ENCODE data around the gene ARL6IP4.

- TF ChIP-seq, protein P1, sequence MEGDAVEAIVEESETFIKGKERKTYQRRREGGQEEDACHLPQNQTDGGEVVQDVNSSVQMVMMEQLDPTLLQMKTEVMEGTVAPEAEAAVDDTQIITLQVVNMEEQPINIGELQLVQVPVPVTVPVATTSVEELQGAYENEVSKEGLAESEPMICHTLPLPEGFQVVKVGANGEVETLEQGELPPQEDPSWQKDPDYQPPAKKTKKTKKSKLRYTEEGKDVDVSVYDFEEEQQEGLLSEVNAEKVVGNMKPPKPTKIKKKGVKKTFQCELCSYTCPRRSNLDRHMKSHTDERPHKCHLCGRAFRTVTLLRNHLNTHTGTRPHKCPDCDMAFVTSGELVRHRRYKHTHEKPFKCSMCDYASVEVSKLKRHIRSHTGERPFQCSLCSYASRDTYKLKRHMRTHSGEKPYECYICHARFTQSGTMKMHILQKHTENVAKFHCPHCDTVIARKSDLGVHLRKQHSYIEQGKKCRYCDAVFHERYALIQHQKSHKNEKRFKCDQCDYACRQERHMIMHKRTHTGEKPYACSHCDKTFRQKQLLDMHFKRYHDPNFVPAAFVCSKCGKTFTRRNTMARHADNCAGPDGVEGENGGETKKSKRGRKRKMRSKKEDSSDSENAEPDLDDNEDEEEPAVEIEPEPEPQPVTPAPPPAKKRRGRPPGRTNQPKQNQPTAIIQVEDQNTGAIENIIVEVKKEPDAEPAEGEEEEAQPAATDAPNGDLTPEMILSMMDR (conservative IDR thresholded peaks at IDR 0.05; ENCODE audit: low read depth, low read length): no peak
- TF ChIP-seq EZH2 (IDR thresholded peaks at IDR 0.05; ENCODE audit: borderline replicate concordance, low read depth, low read length, poor library complexity, severe bottlenecking): no peak
Measured at GRCh38 chr12:122932207-122932606, 48.3 kb upstream of the ARL6IP4 start.

All from A673 (cell line).